SK-N-SH treated with all-trans-retinoic acid at 6 μM for 48 hours (cell line): Measurements from ENCODE around the gene UBA7.

Source experiments
- ATAC-seq: fragments of 200-7000 bp; cut with Tn5 transposase; 3 replicates; pipeline ENCODE4 v1.9.1; 2020; ENCODE audit warnings: mild to moderate bottlenecking, moderate library complexity
- ARNTL ChIP-seq: fragments of 450-650 bp; formaldehyde crosslinking; IDR thresholded peaks from 2 replicates; pipeline ENCODE4 v1.5.0; 2020; ENCODE audit warnings: low read depth, mild to moderate bottlenecking, moderate library complexity, borderline replicate concordance
- BACH2 ChIP-seq: fragments of 250-450 bp; sonication (Bioruptor Pico); IDR thresholded peaks from 2 replicates; pipeline ENCODE4 v1.9.0; 2021; ENCODE audit warnings: mild to moderate bottlenecking, borderline replicate concordance
- CSDC2 ChIP-seq: fragments of 250-450 bp; sonication (Bioruptor Pico); IDR thresholded peaks from 2 replicates; pipeline ENCODE4 v1.5.0; 2020; ENCODE audit warnings: mild to moderate bottlenecking, moderate library complexity
- ISL1 ChIP-seq: fragments of 250-450 bp; sonication (Bioruptor Pico); IDR thresholded peaks from 2 replicates; pipeline ENCODE4 v2.1.2; 2022; ENCODE audit warnings: mild to moderate bottlenecking, moderate library complexity
- OSR1 ChIP-seq: fragments of 250-450 bp; sonication (Bioruptor Pico); IDR thresholded peaks from 2 replicates; pipeline ENCODE4 v1.8.0; 2022; ENCODE audit warnings: moderate library complexity, mild to moderate bottlenecking, inconsistent platforms
- PPARA ChIP-seq: fragments of 250-450 bp; sonication (Bioruptor Pico); IDR thresholded peaks from 2 replicates; pipeline ENCODE4 v1.5.0; 2020; ENCODE audit warnings: mild to moderate bottlenecking, borderline replicate concordance
- RARB ChIP-seq: fragments of 250-450 bp; sonication (Bioruptor Pico); IDR thresholded peaks from 2 replicates; pipeline ENCODE4 v1.8.0; 2021; ENCODE audit warnings: mild to moderate bottlenecking, moderate library complexity
- SNAI2 ChIP-seq: fragments of 250-450 bp; sonication (Bioruptor Pico); IDR thresholded peaks from 2 replicates; pipeline ENCODE4 v1.5.0; 2020; ENCODE audit warnings: mild to moderate bottlenecking, moderate library complexity
- TCF4 ChIP-seq: fragments of 250-450 bp; sonication (Bioruptor Pico); IDR thresholded peaks from 2 replicates; pipeline ENCODE4 v1.8.0; 2021; ENCODE audit warnings: mild to moderate bottlenecking, moderate library complexity, borderline replicate concordance
- TOX ChIP-seq: fragments of 250-450 bp; sonication (Bioruptor Pico); IDR thresholded peaks from 2 replicates; pipeline ENCODE4 v1.8.0; 2021; ENCODE audit warnings: mild to moderate bottlenecking, moderate library complexity, borderline replicate concordance
- ZC3H10 ChIP-seq: fragments of 250-450 bp; sonication (Bioruptor Pico); IDR thresholded peaks from 2 replicates; pipeline ENCODE4 v1.5.1; 2021; ENCODE audit warnings: mild to moderate bottlenecking, moderate library complexity
- ZFP3 ChIP-seq: fragments of 250-450 bp; sonication (Bioruptor Pico); IDR thresholded peaks from 2 replicates; pipeline ENCODE4 v1.5.0; 2020; ENCODE audit warnings: mild to moderate bottlenecking, moderate library complexity
- ZNF565 ChIP-seq: fragments of 450-650 bp; formaldehyde crosslinking; conservative IDR thresholded peaks from 2 replicates; pipeline ENCODE4 v1.5.0; 2020; ENCODE audit warnings: low read depth, mild to moderate bottlenecking, moderate library complexity
- ZNF70 ChIP-seq: fragments of 450-650 bp; formaldehyde crosslinking; IDR thresholded peaks from 2 replicates; pipeline ENCODE4 v1.5.0; 2020; ENCODE audit warnings: mild to moderate bottlenecking, moderate library complexity
- ZNF8 ChIP-seq: fragments of 450-650 bp; formaldehyde crosslinking; IDR thresholded peaks from 2 replicates; pipeline ENCODE4 v1.5.0; 2020; ENCODE audit warnings: mild to moderate bottlenecking, moderate library complexity
- TF ChIP-seq, protein P1 (sequence below): fragments of 250-450 bp; sonication (Bioruptor Pico); IDR thresholded peaks from 2 replicates; pipeline ENCODE4 v1.5.1; 2021; ENCODE audit warnings: mild to moderate bottlenecking, moderate library complexity
- TF ChIP-seq, protein P2 (sequence below): fragments of 250-450 bp; sonication (Bioruptor Pico); IDR thresholded peaks from 2 replicates; pipeline ENCODE4 v1.8.0; 2021; ENCODE audit warnings: low read depth, mild to moderate bottlenecking, moderate library complexity, borderline replicate concordance
- TF ChIP-seq, protein P3 (sequence below): fragments of 250-450 bp; sonication (Bioruptor Pico); IDR thresholded peaks from 2 replicates; pipeline ENCODE4 v1.8.0; 2020; ENCODE audit warnings: mild to moderate bottlenecking, moderate library complexity, borderline replicate concordance
- TF ChIP-seq, protein P4 (sequence below): fragments of 250-450 bp; sonication (Bioruptor Pico); IDR thresholded peaks from 2 replicates; pipeline ENCODE4 v1.5.1; 2020; ENCODE audit warnings: low read depth, mild to moderate bottlenecking, moderate library complexity
- TF ChIP-seq, protein P5 (sequence below): fragments of 250-450 bp; sonication (Bioruptor Pico); IDR thresholded peaks from 2 replicates; pipeline ENCODE4 v1.5.0; 2020; ENCODE audit warnings: mild to moderate bottlenecking, moderate library complexity

Gene UBA7

DNA sequence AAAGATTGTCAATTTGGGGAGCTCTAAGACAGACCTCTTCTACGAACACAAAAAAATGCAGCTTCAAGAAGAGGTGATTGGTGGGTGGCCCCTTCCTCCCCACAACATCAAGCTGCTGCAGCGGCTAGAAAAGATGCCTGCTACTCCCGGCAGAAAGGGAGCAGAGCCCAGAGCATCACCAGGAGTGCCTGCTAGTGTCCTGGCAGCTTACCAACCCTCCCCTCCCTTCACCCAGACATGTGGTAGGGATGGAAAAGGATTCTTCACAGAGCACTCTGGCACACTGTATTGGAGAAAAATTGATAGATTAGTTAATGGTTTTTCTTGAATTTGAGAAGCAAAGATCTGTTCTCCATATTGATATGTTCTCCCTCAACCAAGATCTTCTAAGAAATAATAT lies 38.2 kb downstream of the UBA7 start:
- peak; percentile 68 for ATAC-seq
- TF ChIP-seq, protein P1, sequence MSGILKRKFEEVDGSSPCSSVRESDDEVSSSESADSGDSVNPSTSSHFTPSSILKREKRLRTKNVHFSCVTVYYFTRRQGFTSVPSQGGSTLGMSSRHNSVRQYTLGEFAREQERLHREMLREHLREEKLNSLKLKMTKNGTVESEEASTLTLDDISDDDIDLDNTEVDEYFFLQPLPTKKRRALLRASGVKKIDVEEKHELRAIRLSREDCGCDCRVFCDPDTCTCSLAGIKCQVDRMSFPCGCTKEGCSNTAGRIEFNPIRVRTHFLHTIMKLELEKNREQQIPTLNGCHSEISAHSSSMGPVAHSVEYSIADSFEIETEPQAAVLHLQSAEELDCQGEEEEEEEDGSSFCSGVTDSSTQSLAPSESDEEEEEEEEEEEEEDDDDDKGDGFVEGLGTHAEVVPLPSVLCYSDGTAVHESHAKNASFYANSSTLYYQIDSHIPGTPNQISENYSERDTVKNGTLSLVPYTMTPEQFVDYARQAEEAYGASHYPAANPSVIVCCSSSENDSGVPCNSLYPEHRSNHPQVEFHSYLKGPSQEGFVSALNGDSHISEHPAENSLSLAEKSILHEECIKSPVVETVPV (CRISPR knock-in tag), result no peak
- no peak for TF ChIP-seq ZNF70 (CRISPR knock-in tag)
- no peak for TF ChIP-seq ISL1 (CRISPR knock-in tag)
- no peak for TF ChIP-seq RARB (CRISPR knock-in tag)
- no peak for TF ChIP-seq PPARA (CRISPR knock-in tag)
- TF ChIP-seq ZNF8 (CRISPR knock-in tag), result no peak
- TF ChIP-seq BACH2, result no peak
- no peak for TF ChIP-seq ZNF565 (CRISPR knock-in tag)
- TF ChIP-seq, protein P2, sequence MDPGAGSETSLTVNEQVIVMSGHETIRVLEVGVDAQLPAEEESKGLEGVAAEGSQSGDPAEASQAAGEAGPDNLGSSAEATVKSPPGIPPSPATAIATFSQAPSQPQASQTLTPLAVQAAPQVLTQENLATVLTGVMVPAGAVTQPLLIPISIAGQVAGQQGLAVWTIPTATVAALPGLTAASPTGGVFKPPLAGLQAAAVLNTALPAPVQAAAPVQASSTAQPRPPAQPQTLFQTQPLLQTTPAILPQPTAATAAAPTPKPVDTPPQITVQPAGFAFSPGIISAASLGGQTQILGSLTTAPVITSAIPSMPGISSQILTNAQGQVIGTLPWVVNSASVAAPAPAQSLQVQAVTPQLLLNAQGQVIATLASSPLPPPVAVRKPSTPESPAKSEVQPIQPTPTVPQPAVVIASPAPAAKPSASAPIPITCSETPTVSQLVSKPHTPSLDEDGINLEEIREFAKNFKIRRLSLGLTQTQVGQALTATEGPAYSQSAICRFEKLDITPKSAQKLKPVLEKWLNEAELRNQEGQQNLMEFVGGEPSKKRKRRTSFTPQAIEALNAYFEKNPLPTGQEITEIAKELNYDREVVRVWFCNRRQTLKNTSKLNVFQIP (CRISPR knock-in tag), result no peak
- TF ChIP-seq ZFP3, result no peak
- TF ChIP-seq TCF4 (CRISPR knock-in tag), result no peak
- no peak for TF ChIP-seq SNAI2
- TF ChIP-seq, protein P3, sequence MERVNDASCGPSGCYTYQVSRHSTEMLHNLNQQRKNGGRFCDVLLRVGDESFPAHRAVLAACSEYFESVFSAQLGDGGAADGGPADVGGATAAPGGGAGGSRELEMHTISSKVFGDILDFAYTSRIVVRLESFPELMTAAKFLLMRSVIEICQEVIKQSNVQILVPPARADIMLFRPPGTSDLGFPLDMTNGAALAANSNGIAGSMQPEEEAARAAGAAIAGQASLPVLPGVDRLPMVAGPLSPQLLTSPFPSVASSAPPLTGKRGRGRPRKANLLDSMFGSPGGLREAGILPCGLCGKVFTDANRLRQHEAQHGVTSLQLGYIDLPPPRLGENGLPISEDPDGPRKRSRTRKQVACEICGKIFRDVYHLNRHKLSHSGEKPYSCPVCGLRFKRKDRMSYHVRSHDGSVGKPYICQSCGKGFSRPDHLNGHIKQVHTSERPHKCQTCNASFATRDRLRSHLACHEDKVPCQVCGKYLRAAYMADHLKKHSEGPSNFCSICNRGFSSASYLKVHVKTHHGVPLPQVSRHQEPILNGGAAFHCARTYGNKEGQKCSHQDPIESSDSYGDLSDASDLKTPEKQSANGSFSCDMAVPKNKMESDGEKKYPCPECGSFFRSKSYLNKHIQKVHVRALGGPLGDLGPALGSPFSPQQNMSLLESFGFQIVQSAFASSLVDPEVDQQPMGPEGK, result no peak

DNA sequence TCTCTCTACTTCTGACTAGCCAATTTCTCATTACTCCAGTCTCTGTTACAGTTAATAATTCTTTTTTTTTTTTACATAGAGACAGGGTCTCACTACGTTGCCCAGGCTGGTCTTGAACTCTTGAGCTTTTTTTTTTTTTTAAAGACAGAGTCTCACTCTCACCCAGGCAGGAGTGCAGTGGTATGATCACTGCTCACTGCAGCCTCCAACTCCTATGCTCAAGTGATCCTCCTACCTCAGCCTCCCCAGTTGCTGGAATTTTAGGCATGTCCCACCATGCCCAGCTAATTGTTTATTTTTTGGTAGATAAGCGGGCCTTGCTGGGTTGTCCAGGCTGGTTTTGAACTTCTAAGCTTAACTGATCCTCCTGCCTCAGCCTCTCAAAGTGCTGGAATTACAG lies 41.0 kb downstream of the UBA7 start:
- TF ChIP-seq, protein P4, sequence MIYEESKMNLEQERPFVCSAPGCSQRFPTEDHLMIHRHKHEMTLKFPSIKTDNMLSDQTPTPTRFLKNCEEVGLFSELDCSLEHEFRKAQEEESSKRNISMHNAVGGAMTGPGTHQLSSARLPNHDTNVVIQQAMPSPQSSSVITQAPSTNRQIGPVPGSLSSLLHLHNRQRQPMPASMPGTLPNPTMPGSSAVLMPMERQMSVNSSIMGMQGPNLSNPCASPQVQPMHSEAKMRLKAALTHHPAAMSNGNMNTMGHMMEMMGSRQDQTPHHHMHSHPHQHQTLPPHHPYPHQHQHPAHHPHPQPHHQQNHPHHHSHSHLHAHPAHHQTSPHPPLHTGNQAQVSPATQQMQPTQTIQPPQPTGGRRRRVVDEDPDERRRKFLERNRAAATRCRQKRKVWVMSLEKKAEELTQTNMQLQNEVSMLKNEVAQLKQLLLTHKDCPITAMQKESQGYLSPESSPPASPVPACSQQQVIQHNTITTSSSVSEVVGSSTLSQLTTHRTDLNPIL (CRISPR knock-in tag), result no peak
- no peak for TF ChIP-seq CSDC2 (CRISPR knock-in tag)
- no peak for TF ChIP-seq ZNF70 (CRISPR knock-in tag)
- TF ChIP-seq TOX (CRISPR knock-in tag), result no peak
- TF ChIP-seq SNAI2, result no peak
- TF ChIP-seq, protein P2 (CRISPR knock-in tag), result no peak
- TF ChIP-seq, protein P1 (CRISPR knock-in tag), result no peak
- no peak for TF ChIP-seq RARB (CRISPR knock-in tag)
- TF ChIP-seq, protein P3, result no peak
- no peak for ATAC-seq

DNA sequence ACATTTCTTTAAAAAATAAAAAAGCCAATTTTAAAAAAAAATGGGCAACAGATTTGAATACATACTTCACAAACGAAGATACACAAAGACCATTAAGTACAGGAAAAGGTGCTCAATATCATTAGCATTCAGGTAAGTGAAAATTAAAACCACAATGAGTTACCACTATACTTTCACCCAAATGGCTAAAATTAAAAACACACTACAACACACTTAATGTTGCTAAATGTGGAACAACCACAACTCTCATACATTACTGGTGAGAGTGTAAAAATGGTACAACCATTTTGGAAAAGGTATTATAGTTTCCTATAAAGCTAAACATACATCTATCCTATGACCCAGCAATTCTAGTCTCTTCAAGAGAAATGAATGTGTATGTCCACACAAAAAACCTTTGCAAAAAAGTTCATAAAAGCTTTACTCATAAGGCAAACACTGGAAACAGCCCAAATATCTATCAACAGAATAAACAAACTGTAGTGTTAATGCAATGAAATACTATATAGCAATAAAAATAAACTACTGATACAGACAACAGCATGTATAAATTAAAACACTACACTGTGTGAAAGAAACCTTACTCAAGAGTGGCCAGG lies 42.3 kb downstream of the UBA7 start:
- no peak for ATAC-seq
- TF ChIP-seq, protein P1 (CRISPR knock-in tag), result no peak
- no peak for TF ChIP-seq ZC3H10
- TF ChIP-seq ZNF8 (CRISPR knock-in tag), result no peak
- TF ChIP-seq ARNTL (CRISPR knock-in tag), result no peak
- no peak for TF ChIP-seq PPARA (CRISPR knock-in tag)
- TF ChIP-seq ZNF565 (CRISPR knock-in tag), result no peak
- no peak for TF ChIP-seq OSR1 (CRISPR knock-in tag)
- TF ChIP-seq TCF4 (CRISPR knock-in tag), result no peak
- TF ChIP-seq, protein P5, sequence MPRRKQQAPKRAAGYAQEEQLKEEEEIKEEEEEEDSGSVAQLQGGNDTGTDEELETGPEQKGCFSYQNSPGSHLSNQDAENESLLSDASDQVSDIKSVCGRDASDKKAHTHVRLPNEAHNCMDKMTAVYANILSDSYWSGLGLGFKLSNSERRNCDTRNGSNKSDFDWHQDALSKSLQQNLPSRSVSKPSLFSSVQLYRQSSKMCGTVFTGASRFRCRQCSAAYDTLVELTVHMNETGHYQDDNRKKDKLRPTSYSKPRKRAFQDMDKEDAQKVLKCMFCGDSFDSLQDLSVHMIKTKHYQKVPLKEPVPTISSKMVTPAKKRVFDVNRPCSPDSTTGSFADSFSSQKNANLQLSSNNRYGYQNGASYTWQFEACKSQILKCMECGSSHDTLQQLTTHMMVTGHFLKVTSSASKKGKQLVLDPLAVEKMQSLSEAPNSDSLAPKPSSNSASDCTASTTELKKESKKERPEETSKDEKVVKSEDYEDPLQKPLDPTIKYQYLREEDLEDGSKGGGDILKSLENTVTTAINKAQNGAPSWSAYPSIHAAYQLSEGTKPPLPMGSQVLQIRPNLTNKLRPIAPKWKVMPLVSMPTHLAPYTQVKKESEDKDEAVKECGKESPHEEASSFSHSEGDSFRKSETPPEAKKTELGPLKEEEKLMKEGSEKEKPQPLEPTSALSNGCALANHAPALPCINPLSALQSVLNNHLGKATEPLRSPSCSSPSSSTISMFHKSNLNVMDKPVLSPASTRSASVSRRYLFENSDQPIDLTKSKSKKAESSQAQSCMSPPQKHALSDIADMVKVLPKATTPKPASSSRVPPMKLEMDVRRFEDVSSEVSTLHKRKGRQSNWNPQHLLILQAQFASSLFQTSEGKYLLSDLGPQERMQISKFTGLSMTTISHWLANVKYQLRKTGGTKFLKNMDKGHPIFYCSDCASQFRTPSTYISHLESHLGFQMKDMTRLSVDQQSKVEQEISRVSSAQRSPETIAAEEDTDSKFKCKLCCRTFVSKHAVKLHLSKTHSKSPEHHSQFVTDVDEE (CRISPR knock-in tag), result no peak
- no peak for TF ChIP-seq ZFP3
- TF ChIP-seq TOX (CRISPR knock-in tag), result no peak
